Epidermal melanocyte (primary cell): ENCODE data around the gene ABAT.

Source experiments
- DNase-seq: peaks from one replicate; pipeline ENCODE4 v3.0.0; 2011; ENCODE audit warnings: low spot score; ENCODE audit not compliant: insufficient read length

ABAT gene

DNA sequence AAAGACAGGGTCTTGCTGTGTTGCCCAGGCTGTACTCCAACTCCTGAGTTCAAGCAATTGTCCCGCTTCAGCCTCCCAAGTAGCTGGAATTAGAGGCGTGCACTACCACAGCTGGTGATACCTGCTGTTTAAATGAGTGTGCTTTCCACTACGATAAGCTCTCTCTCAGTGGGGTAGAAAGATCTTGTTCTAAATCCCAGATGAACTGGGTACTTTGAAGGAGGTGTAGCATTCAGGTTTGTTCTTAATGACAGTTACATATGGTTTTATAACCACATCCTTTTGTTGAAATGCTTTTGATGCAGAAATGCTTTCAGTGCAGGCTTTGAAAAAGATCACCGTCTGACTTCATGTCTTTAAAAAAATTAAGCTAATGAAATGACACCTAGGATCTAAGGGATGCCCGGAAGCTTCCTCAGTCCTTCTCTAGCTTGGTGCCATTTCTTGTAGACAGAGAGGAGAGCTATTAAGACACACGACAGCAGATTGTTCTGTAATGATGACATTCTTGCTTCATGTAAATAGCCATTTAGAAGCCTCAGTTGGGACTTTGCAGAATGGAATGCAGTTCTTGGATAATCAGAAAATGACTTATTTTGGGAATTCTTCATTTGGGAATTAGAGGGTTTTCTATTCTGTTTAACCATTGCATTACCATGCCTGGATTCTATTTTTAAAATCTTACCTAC, 142.7 kb downstream of the ABAT start:
- DNase-seq, result no peak

- DNase-seq, result no peak
Measured at GRCh38 chr16:8818504-8819270, 144.3 kb downstream of the ABAT start.

GRCh38 chr16:8819411-8820034, 145.1 kb downstream of the ABAT start:
- DNase-seq, result no peak

- no peak for DNase-seq
Measured at GRCh38 chr16:8822403-8822802, 148.0 kb downstream of the ABAT start.

DNA sequence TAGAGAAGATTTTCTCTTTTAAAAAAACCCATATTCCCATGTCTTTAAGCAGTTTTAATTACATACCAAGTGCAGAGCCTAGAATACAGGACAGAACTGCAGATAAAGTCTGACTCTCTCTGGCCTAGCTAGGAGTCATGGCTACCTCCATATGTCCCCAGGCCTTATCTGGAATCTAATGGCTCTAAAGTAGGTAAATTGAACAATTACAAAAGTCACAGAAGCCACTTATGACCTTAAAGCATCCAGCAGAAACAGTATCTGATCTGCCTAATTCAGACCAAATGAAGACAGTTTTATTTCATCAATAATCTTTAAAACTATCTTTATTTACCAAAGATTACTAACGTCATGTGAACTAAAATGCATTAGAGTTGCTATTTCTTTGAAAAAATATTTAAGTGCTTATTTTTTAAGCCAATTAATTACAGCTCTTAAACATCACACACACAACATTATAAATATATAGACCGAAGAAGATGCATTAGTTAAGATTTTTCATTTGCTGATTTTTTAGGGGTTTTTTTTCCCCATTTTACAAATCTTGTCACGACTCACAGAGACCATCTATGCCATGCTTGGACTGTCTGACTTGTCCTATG, 152.0 kb downstream of the ABAT start:
- DNase-seq, result no peak

DNA sequence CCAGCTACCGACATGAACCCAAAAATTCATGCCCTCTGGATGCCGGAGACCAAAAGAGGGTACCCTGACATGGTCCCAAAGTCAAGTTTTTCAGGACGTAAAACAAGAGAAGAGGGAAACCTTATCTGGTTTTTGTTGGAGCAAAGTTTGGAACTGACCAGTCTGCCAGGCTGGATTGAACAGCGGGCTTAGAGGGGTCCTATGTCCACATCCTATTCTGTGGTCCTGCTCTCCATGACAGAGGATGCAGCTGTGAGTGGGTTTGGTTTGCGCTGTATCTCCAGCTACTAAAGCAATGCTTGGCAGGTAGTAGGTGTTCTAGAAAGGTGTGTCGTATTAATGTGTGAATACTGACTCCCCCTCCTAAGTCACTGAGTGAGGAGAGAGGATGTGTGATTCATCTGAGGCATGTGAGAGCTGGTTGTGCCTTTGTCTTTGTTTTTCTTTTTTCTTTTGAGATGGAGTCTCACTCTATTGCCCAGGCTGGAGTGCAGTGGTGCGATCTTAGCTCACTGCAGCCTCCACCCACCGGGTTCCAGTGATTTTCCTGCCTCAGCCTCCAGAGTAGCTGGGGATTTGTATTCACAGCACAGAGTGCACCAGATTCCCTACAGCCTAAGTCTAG, 154.2 kb downstream of the ABAT start:
- DNase-seq, result no peak

DNA sequence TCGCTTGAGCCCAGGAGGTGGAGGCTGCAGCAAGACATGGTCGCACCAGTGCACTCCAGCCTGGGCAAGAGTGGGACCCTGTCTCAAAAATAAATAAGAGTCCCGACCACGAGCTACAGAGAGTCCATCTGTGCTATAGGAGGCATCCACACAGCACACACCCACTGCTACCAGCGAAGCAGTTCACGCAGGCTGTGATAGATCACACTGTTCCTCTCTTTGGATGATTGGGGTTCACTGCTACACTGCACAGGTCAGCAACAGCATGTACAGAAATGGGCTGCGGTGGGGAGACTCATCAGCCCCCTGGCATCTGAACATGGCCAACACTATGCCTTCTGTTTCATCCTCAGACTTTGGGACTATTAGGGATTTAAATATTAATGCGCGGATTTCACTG, 157.0 kb downstream of the ABAT start:
- no peak for DNase-seq

GRCh38 chr16:8831871-8832716, 157.7 kb downstream of the ABAT start:
- no peak for DNase-seq

GRCh38 chr16:8832717-8833105, 158.3 kb downstream of the ABAT start:
- no peak for DNase-seq
